Uterus (tissue), 4 donors: ENCODE measurements around the gene POC1B. TPM values are rescaled to one million over a fixed set of nuclear protein-coding genes. Genes with fewer than 3 reads are reported as not detected.

Experiments used
- DNase-seq, 2 donors: peaks; one replicate each; pipeline ENCODE4 v3.0.0-alpha.2; 2019 to 2020
- H3K27ac ChIP-seq, 2 donors: fragments of 200-600 bp; sonication (generic); 1 replicate in 1 of 2; 2 replicates in 1 of 2; pipeline ENCODE4 v1.5.1; 2016 to 2018
- H3K27me3 ChIP-seq, 2 donors: fragments of 200-600 bp; sonication (generic); one replicate each; pipeline ENCODE4 v1.5.1; 2018 to 2019; ENCODE audit warnings: control low read depth in 1 of 2
- H3K36me3 ChIP-seq, 2 donors: fragments of 200-600 bp; sonication (generic); one replicate each; pipeline ENCODE4 v1.5.1; 2019; ENCODE audit warnings: control low read depth in 1 of 2
- H3K4me1 ChIP-seq, 2 donors: fragments of 200-600 bp; sonication (generic); one replicate each; pipeline ENCODE4 v1.5.1; 2018 to 2019; ENCODE audit warnings: control low read depth in 1 of 2
- H3K4me3 ChIP-seq, 2 donors: fragments of 200-600 bp; sonication (generic); 1 replicate in 1 of 2; 2 replicates in 1 of 2; pipeline ENCODE4 v1.5.1; 2018 to 2019; ENCODE audit warnings: mild to moderate bottlenecking in 1 of 2
- H3K9me3 ChIP-seq, 2 donors: fragments of 200-600 bp; sonication (generic); one replicate each; pipeline ENCODE4 v1.5.1; 2019; ENCODE audit warnings: control low read depth in 1 of 2
- POLR2A ChIP-seq, 2 donors: fragments of 450-650 bp; IDR thresholded peaks; one replicate each; pipeline ENCODE4 v1.6.1; 2016; ENCODE audit warnings: antibody characterized with exemption in 2 of 2, mild to moderate bottlenecking in 1 of 2, moderate library complexity in 1 of 2
- intact Hi-C: fragments of 100-400 bp; cut with DNase I; formaldehyde crosslinking; loops from one replicate; pipeline ENCODE4 v1.15.1; 2023; ENCODE audit warnings: low total_unique reads
- total RNA-seq, 4 donors: library from RNA; depleted of rRNA in 3 of 4; stranded (reverse); fragments of >200 nt in 3 of 4; gene quantifications; one replicate each; pipeline versions ENCODE4 v1.1.0 to v1.2.4, GENCODE V29; 2014 to 2023
- TF ChIP-seq, protein P1 (sequence below), 4 experiments: fragments of 200-600 bp in 2 of 4; fragments of 450-650 bp in 2 of 4; sonication (generic) in 2 of 4; IDR thresholded peaks; one replicate each; pipeline ENCODE4 v1.5.1; 2016 to 2019; ENCODE audit warnings: antibody characterized with exemption in 4 of 4, mild to moderate bottlenecking in 2 of 4, moderate library complexity in 1 of 4
- donor health status: DM: yes; HTN: yes; CAD: no.

Gene POC1B
- total RNA-seq, 4 donors from 2014 or later = 9.7 to 36.8 (median 30.5) TPM

DNA sequence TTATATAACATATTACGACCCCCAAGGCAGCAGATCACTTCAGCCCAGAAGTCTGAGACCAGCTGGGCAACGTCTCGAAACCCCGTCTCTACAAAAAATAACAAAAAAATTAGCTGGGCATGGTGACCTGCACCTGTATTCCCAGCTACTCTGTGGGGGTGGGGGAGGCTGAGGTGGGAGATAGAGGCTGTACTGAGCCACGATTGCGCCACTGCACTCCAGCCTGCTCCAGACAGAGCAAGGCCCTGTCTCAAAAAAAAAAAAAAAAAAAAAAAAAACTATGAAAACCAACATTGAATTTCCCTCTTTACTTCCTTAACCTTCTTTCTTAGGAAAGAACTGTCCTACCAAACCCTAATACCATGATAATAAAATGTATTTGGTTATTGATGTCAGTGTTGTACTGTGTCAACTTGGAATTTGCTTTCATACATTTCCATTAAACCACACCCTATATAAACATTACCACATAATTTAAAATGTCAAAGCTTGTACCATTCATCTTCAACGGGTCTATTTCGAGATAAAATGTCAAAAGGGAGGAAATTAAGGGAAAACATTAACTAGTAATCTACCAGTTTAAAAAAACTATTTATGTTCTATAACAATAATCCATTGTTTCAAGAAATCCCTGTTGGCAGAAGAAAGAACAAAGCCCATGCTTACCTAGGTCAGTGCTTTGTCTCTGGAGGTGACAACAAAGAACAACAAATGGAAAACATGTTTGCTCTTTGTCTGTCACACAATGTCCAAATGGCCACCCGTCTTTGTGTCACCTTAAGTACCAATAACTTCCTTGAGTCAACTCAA, 18.6 kb downstream of the POC1B start:
- no peaks in the 10 kb centered on the region for H3K4me1 ChIP-seq
- no peak overlapping the region for H3K27ac ChIP-seq
- TF ChIP-seq, protein P1, sequence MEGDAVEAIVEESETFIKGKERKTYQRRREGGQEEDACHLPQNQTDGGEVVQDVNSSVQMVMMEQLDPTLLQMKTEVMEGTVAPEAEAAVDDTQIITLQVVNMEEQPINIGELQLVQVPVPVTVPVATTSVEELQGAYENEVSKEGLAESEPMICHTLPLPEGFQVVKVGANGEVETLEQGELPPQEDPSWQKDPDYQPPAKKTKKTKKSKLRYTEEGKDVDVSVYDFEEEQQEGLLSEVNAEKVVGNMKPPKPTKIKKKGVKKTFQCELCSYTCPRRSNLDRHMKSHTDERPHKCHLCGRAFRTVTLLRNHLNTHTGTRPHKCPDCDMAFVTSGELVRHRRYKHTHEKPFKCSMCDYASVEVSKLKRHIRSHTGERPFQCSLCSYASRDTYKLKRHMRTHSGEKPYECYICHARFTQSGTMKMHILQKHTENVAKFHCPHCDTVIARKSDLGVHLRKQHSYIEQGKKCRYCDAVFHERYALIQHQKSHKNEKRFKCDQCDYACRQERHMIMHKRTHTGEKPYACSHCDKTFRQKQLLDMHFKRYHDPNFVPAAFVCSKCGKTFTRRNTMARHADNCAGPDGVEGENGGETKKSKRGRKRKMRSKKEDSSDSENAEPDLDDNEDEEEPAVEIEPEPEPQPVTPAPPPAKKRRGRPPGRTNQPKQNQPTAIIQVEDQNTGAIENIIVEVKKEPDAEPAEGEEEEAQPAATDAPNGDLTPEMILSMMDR (IDR thresholded peaks at IDR 0.05) = no peak
- TF ChIP-seq POLR2A (IDR thresholded peaks at IDR 0.05) = no peak
- H3K27me3 ChIP-seq = no peaks in the 10 kb centered on the region
- H3K4me3 ChIP-seq = no peak overlapping the region
- DNase-seq = no peak
- no peaks in the 10 kb centered on the region for H3K36me3 ChIP-seq
- intact Hi-C loops = no loop called here
- no peaks in the 10 kb centered on the region for H3K9me3 ChIP-seq

DNA sequence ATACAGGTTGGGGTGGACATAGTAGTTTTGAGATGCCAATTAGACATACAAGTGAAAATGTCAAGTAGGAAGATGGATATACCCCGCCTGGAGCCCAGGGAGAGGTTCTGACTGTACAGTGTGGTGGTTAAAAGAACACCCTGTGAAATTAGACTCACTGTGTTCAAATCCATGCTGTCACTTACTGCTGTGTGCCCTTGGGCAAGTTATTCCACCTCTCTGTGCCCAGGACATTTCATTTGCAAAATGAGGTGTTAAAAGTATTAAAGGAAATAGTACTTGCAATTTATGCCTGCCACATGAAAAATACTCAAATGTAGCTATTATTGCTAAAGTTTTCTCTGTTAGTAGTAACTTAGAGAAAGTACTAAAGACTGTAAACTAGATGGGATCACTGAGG, 19.8 kb downstream of the POC1B start:
- DNase-seq = no peak
- Histone ChIP-seq H3K9me3 (no peaks in the 10 kb centered on the region), H3K4me3 (no peak overlapping the region), H3K4me1 (no peaks in the 10 kb centered on the region), H3K27me3 (no peaks in the 10 kb centered on the region), H3K36me3 (no peaks in the 10 kb centered on the region), H3K27ac (no peak overlapping the region)
- intact Hi-C loops = no loop called here
- TF ChIP-seq POLR2A (IDR thresholded peaks at IDR 0.05) = no peak
- TF ChIP-seq, protein P1 (IDR thresholded peaks at IDR 0.05) = no peak

DNA sequence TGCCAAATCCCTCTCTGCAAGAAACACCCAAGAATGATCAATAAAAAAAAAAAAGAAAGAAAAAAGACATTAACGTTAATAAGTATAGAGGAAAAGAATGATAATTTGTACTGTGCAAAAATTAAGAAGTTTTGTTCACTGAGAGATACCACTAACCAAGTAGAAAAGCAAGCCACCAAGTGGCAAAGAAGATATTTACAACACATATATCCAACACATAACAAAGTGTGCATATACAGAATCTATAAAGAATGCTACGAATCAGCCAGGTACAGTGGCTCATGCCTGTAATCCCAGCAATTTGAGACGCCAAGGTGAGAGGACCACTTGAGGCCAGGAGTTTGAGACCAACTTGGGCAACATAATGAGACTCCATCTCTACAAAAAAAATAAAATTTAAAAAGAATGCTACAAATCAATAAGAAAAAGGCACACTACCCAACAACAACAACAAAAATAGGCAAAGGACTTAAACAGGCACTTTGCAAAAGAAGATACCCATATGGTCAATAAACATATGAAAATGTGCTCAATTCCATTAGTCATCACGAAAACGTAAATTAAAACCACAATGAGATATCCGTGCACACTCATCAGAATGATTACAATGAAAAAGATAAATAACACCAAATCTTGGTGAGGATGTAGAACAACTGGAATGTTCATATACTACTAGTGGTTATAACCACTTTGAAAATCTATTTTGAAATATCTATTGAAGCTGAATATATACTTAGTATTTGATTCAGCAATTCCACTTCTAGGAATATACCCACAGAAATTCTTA, 21.1 kb downstream of the POC1B start:
- Histone ChIP-seq H3K27ac (no peak overlapping the region), H3K9me3 (no peaks in the 10 kb centered on the region), H3K36me3 (no peaks in the 10 kb centered on the region), H3K4me1 (no peaks in the 10 kb centered on the region), H3K4me3 (no peak overlapping the region), H3K27me3 (no peaks in the 10 kb centered on the region)
- no peak for TF ChIP-seq POLR2A (IDR thresholded peaks at IDR 0.05)
- TF ChIP-seq, protein P1 (IDR thresholded peaks at IDR 0.05) = no peak
- intact Hi-C loops = no loop called here
- no peak for DNase-seq

DNA sequence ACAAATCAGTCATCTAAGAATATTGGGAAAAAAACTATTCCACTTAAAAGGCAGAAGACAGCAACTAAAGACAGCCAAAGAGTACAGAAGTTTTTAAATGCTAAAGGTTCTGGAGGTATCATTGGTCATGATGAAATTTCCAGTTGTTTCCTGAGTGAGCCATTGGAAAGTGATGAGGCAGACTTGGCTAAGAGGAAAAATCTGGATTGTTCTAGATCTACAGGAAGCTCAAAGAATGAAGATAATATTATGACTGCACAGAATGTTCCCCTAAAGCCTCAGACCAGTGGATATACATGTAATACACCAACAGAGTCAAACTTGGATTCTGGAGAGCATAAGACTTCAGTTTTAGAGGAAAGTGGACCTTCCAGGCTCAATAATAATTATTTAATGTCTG, 24.1 kb downstream of the POC1B start:
- no peak for DNase-seq
- no peak overlapping the region for H3K27ac ChIP-seq
- H3K36me3 ChIP-seq = no peaks in the 10 kb centered on the region
- no peaks in the 10 kb centered on the region for H3K4me1 ChIP-seq
- TF ChIP-seq, protein P1 (IDR thresholded peaks at IDR 0.05) = no peak
- TF ChIP-seq POLR2A (IDR thresholded peaks at IDR 0.05) = no peak
- intact Hi-C loops = no loop called here
- no peak overlapping the region for H3K4me3 ChIP-seq
- no peaks in the 10 kb centered on the region for H3K27me3 ChIP-seq
- no peaks in the 10 kb centered on the region for H3K9me3 ChIP-seq

DNA sequence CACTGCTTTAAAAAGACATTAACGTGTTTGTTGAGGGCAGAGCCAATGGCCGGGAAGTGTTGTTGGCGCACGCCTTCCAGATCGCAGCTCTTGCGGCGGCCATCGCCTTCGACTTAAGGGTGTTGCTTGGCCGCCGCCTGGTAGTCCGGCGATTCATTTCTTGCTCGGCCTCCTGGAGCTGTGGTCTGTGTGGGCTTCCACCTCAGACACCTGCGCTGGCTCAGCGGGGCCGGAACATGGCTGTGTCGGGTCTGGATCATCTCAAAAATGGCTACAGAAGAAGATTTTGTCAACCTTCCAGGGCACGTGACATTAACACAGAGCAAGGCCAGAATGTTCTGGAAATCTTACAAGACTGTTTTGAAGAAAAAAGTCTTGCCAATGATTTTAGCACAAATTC, 26.0 kb downstream of the POC1B start:
- no peaks in the 10 kb centered on the region for H3K27me3 ChIP-seq
- intact Hi-C loops = no loop called here
- DNase-seq = no peak
- H3K27ac ChIP-seq = no peak overlapping the region
- H3K4me1 ChIP-seq = no peaks in the 10 kb centered on the region
- no peak for TF ChIP-seq POLR2A (IDR thresholded peaks at IDR 0.05)
- TF ChIP-seq, protein P1 (IDR thresholded peaks at IDR 0.05) = no peak
- no peak overlapping the region for H3K4me3 ChIP-seq
- H3K36me3 ChIP-seq = no peaks in the 10 kb centered on the region
- H3K9me3 ChIP-seq = no peaks in the 10 kb centered on the region
